ENCODE results near the gene CEP83. TPM values are rescaled to one million over a fixed set of nuclear protein-coding genes. Genes with fewer than 3 reads are reported as not detected.

CEP83 gene
- total RNA-seq, 1 experiment from 2014 or later = 19.2 TPM

DNA sequence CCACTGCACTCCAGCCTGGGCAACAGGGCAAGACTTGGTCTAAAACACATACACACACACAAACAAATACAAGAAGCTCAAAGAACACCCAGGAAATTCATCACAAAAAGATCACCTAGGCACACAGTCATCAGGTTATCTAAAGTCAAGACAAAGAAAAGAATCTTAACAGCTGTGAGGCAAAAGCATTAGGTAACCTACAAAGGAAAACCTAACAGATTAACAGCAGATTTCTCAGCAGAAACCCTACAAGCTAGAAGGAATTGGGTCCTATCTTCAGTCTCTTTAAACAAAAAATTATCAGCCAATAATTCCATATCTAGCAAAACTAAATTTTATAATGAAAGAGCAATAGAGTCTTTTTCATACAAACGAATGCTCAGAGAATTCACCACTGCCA lies 22.4 kb downstream of the CEP83 start:
- ATAC-seq (no peak), DNase-seq (ENCODE audit: low read depth, low spot score) (no peak)
- H3K4me1 ChIP-seq (ENCODE audit: control insufficient read depth in 1 of 2, insufficient read depth in 2 of 2, low read length in 2 of 2) = no peaks in the 10 kb centered on the region
- H3K36me3 ChIP-seq (ENCODE audit: control insufficient read depth in 1 of 2, insufficient read depth in 2 of 2, low read length in 2 of 2) = no peaks in the 10 kb centered on the region
- CTCF ChIA-PET = no interaction called here
- H3K9me2 ChIP-seq (ENCODE audit: insufficient read depth) = no peaks in the 10 kb centered on the region
- no peak overlapping the region for H3K9ac ChIP-seq (ENCODE audit: low read length)
- RAD21 ChIA-PET (ENCODE audit: low non-redundant PET in 1 of 2, low total read pairs in 2 of 2, uncharacterized antibody in 2 of 2, unreplicated experiment in 2 of 2) = no interaction called here
- H3K4me2 ChIP-seq (ENCODE audit: low read length) = no peak overlapping the region
- POLR2A ChIA-PET = no interaction called here
- TF ChIP-seq TCF7L2 (IDR thresholded peaks at IDR 0.05; ENCODE audit: borderline replicate concordance, extremely low read depth, insufficient read depth, insufficient read length) = no peak
- H3K79me2 ChIP-seq (ENCODE audit: insufficient read depth, low read length) = peaks cover 84% of the 10 kb centered on the region
- no peaks in the 10 kb centered on the region for H3K27me3 ChIP-seq (ENCODE audit: insufficient read depth, low read length)
- H2AFZ ChIP-seq (ENCODE audit: low read depth, low read length, poor library complexity, severe bottlenecking) = no peak overlapping the region
- intact Hi-C loops (cut with micrococcal nuclease) = no loop called here
- BruUV-seq (replicated peaks) = no TSS peak
- no peaks in the 10 kb centered on the region for H4K20me1 ChIP-seq (ENCODE audit: insufficient read depth)
- H3K9me3 ChIP-seq (ENCODE audit: control insufficient read depth in 1 of 2, insufficient read depth in 1 of 2, low read depth in 1 of 2, low read length in 2 of 2) = no peaks in the 10 kb centered on the region
- H3K27ac ChIP-seq (ENCODE audit: low read depth, low read length) = no peak overlapping the region
- H3K4me3 ChIP-seq (replicated peaks in 1 of 2; ENCODE audit: low read depth in 1 of 2, low read length in 2 of 2) = no peak overlapping the region

DNA sequence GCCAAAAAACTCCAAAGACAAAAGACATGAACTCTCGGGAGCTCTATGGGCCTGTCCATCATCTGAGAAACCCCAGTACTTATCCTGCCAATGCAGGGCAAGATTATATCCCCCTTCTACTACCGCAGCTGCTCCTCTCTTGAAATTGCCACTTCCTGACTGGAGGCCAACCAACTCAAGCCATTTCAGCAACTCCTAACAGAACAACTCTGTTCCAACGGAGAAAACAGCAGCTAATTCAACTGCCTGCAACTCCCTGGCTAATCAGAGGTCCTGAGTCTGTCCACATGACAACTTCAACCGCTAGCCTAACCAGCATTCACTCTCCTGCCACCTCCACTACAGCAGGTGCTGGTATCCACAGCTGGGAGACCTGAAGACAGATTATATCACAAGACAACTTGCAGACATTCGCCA lies 24.1 kb downstream of the CEP83 start:
- POLR2A ChIA-PET = no interaction called here

DNA sequence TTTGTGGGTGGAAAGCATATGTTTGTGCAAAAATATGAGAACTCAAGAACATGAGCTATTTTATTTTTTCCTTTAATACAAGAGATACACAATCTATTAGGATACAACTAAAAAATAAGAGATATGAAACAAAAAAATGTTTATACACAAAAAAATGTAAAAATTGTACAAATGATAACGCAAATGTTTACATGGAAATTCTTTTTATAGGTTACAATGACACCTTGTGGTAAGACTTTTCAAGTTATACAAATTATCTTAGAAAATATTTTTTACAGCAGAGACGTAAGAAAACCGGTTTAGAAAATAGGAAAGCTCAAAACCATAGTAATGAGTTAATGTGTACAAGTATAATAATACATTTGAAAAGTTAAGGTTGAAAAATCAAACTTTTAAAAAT lies 25.5 kb downstream of the CEP83 start:
- Histone ChIP-seq H3K36me3 (ENCODE audit: control insufficient read depth in 1 of 2, insufficient read depth in 2 of 2, low read length in 2 of 2) (no peaks in the 10 kb centered on the region), H3K27me3 (ENCODE audit: insufficient read depth, low read length) (no peaks in the 10 kb centered on the region), H3K4me1 (ENCODE audit: control insufficient read depth in 1 of 2, insufficient read depth in 2 of 2, low read length in 2 of 2) (no peaks in the 10 kb centered on the region), H3K4me3 (replicated peaks in 1 of 2; ENCODE audit: low read depth in 1 of 2, low read length in 2 of 2) (no peak overlapping the region), H3K9me3 (ENCODE audit: control insufficient read depth in 1 of 2, insufficient read depth in 1 of 2, low read depth in 1 of 2, low read length in 2 of 2) (peaks cover 4% of the 10 kb centered on the region in 2 experiments; a peak in 1 of 4 replicates), H3K9me2 (ENCODE audit: insufficient read depth) (no peaks in the 10 kb centered on the region), H3K4me2 (ENCODE audit: low read length) (no peak overlapping the region), H2AFZ (ENCODE audit: low read depth, low read length, poor library complexity, severe bottlenecking) (no peak overlapping the region), H4K20me1 (ENCODE audit: insufficient read depth) (no peaks in the 10 kb centered on the region), H3K79me2 (ENCODE audit: insufficient read depth, low read length) (peaks cover 87% of the 10 kb centered on the region), H3K9ac (ENCODE audit: low read length) (no peak overlapping the region), H3K27ac (ENCODE audit: low read depth, low read length) (no peak overlapping the region)
- DNase-seq (ENCODE audit: low read depth, low spot score) = no peak
- BruUV-seq (replicated peaks) = no TSS peak
- ChIA-PET RAD21 (ENCODE audit: low non-redundant PET in 1 of 2, low total read pairs in 2 of 2, uncharacterized antibody in 2 of 2, unreplicated experiment in 2 of 2) (no interaction called here), POLR2A (no interaction called here), CTCF (no interaction called here)
- ATAC-seq = no peak
- peak; percentile 39 for TF ChIP-seq RAD21 (IDR thresholded peaks at IDR 0.05; ENCODE audit: low read depth)
- no peak for TF ChIP-seq SRF (IDR thresholded peaks at IDR 0.05; ENCODE audit: low read depth)
- TF ChIP-seq, protein P1, sequence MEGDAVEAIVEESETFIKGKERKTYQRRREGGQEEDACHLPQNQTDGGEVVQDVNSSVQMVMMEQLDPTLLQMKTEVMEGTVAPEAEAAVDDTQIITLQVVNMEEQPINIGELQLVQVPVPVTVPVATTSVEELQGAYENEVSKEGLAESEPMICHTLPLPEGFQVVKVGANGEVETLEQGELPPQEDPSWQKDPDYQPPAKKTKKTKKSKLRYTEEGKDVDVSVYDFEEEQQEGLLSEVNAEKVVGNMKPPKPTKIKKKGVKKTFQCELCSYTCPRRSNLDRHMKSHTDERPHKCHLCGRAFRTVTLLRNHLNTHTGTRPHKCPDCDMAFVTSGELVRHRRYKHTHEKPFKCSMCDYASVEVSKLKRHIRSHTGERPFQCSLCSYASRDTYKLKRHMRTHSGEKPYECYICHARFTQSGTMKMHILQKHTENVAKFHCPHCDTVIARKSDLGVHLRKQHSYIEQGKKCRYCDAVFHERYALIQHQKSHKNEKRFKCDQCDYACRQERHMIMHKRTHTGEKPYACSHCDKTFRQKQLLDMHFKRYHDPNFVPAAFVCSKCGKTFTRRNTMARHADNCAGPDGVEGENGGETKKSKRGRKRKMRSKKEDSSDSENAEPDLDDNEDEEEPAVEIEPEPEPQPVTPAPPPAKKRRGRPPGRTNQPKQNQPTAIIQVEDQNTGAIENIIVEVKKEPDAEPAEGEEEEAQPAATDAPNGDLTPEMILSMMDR (IDR thresholded peaks at IDR 0.05 in 2 of 3, conservative IDR thresholded peaks at IDR 0.05 in 1 of 3; ENCODE audit: borderline replicate concordance in 1 of 3, insufficient read depth in 1 of 3, low read depth in 2 of 3, low read length in 2 of 3) = peak in 1 of 3 experiments; percentile 16; a peak in 2 of 6 replicates
- intact Hi-C loops (cut with micrococcal nuclease) = loop anchor here (5.0 kb wide), 1 partner anchor 302 kb away; no protein-coding TSS in a partner anchor

More for the DNA sequence above, 24.1 kb downstream of the CEP83 start:
- DNase-seq (ENCODE audit: low read depth, low spot score) (no peak), ATAC-seq (no peak)
- no TSS peak for BruUV-seq (replicated peaks)
- no peak overlapping the region for H2AFZ ChIP-seq (ENCODE audit: low read depth, low read length, poor library complexity, severe bottlenecking)
- intact Hi-C loops (cut with micrococcal nuclease) = no loop called here
- peaks cover 86% of the 10 kb centered on the region for H3K79me2 ChIP-seq (ENCODE audit: insufficient read depth, low read length)
- no peak overlapping the region for H3K27ac ChIP-seq (ENCODE audit: low read depth, low read length)
- no peaks in the 10 kb centered on the region for H3K4me1 ChIP-seq (ENCODE audit: control insufficient read depth in 1 of 2, insufficient read depth in 2 of 2, low read length in 2 of 2)
- ChIA-PET RAD21 (ENCODE audit: low non-redundant PET in 1 of 2, low total read pairs in 2 of 2, uncharacterized antibody in 2 of 2, unreplicated experiment in 2 of 2) (no interaction called here), CTCF (no interaction called here)
- H4K20me1 ChIP-seq (ENCODE audit: insufficient read depth) = no peaks in the 10 kb centered on the region
- no peaks in the 10 kb centered on the region for H3K36me3 ChIP-seq (ENCODE audit: control insufficient read depth in 1 of 2, insufficient read depth in 2 of 2, low read length in 2 of 2)
- no peaks in the 10 kb centered on the region for H3K27me3 ChIP-seq (ENCODE audit: insufficient read depth, low read length)
- no peak overlapping the region for H3K9ac ChIP-seq (ENCODE audit: low read length)
- H3K9me3 ChIP-seq (ENCODE audit: control insufficient read depth in 1 of 2, insufficient read depth in 1 of 2, low read depth in 1 of 2, low read length in 2 of 2) = peaks cover 4% of the 10 kb centered on the region in 2 experiments; a peak in 1 of 4 replicates
- TF ChIP-seq EZH2phosphoT487 (IDR thresholded peaks at IDR 0.05; ENCODE audit: borderline replicate concordance) (no peak), ELF1 (IDR thresholded peaks at IDR 0.05; ENCODE audit: borderline replicate concordance, low read depth) (no peak)
- no peak overlapping the region for H3K4me2 ChIP-seq (ENCODE audit: low read length)
- H3K9me2 ChIP-seq (ENCODE audit: insufficient read depth) = no peaks in the 10 kb centered on the region
- no peak overlapping the region for H3K4me3 ChIP-seq (replicated peaks in 1 of 2; ENCODE audit: low read depth in 1 of 2, low read length in 2 of 2)

Data from HCT116 (cell line).